ENCODE measurements around the gene BOC. TPM values are rescaled to one million over a fixed set of nuclear protein-coding genes. Genes with fewer than 3 reads are reported as not detected.

BOC gene
- total RNA-seq, 1 donor from 2014 or later = 4.7 TPM

DNA sequence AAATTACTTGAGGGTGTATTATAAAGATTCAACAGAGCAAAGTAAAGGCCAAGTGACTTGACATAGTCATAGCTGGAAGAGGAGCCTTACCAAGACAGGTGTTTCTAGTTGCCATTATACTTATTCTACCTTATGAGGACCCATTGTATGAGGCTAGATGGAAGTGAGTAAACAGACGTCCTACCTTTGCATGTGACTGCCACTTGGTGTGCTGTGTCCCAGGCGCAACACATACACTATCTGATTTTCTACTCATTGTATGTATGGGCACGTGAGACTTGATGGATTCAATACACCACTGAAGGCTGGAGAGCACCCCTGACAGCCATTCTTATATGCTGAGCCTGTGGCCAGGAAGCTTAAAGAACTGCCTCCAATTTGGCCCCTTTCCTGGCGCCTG is 40.5 kb downstream of the BOC start:
- no peaks in the 10 kb centered on the region for H3K36me3 ChIP-seq (ENCODE audit: control insufficient read depth, insufficient read depth, low read length)
- no peaks in the 10 kb centered on the region for H3K27me3 ChIP-seq (ENCODE audit: control insufficient read depth, insufficient read depth, low read length)
- no peak for TF ChIP-seq CTCF (IDR thresholded peaks at IDR 0.05; ENCODE audit: insufficient read depth, low read length, poor library complexity, severe bottlenecking)
- DNase-seq (ENCODE audit: low read depth) = no peak
- no peak overlapping the region for H3K4me3 ChIP-seq (ENCODE audit: low read depth, low read length)

GRCh38 chr3:113252553-113252952 is 41.2 kb downstream of the BOC start:
- no peak for DNase-seq (ENCODE audit: low read depth)
- H3K36me3 ChIP-seq (ENCODE audit: control insufficient read depth, insufficient read depth, low read length) = no peaks in the 10 kb centered on the region
- H3K4me3 ChIP-seq (ENCODE audit: low read depth, low read length) = no peak overlapping the region
- TF ChIP-seq CTCF (IDR thresholded peaks at IDR 0.05; ENCODE audit: insufficient read depth, low read length, poor library complexity, severe bottlenecking) = no peak
- H3K27me3 ChIP-seq (ENCODE audit: control insufficient read depth, insufficient read depth, low read length) = no peaks in the 10 kb centered on the region

GRCh38 chr3:113253702-113254101 is 42.3 kb downstream of the BOC start:
- DNase-seq (ENCODE audit: low read depth) = no peak
- no peak for TF ChIP-seq CTCF (IDR thresholded peaks at IDR 0.05; ENCODE audit: insufficient read depth, low read length, poor library complexity, severe bottlenecking)
- no peaks in the 10 kb centered on the region for H3K27me3 ChIP-seq (ENCODE audit: control insufficient read depth, insufficient read depth, low read length)
- no peaks in the 10 kb centered on the region for H3K36me3 ChIP-seq (ENCODE audit: control insufficient read depth, insufficient read depth, low read length)
- H3K4me3 ChIP-seq (ENCODE audit: low read depth, low read length) = no peak overlapping the region

- no peak overlapping the region for H3K4me3 ChIP-seq (ENCODE audit: low read depth, low read length)
- no peak for DNase-seq (ENCODE audit: low read depth)
- TF ChIP-seq CTCF (IDR thresholded peaks at IDR 0.05; ENCODE audit: insufficient read depth, low read length, poor library complexity, severe bottlenecking) = no peak
Observed at GRCh38 chr3:113254171-113254947, 43.0 kb downstream of the BOC start.

DNA sequence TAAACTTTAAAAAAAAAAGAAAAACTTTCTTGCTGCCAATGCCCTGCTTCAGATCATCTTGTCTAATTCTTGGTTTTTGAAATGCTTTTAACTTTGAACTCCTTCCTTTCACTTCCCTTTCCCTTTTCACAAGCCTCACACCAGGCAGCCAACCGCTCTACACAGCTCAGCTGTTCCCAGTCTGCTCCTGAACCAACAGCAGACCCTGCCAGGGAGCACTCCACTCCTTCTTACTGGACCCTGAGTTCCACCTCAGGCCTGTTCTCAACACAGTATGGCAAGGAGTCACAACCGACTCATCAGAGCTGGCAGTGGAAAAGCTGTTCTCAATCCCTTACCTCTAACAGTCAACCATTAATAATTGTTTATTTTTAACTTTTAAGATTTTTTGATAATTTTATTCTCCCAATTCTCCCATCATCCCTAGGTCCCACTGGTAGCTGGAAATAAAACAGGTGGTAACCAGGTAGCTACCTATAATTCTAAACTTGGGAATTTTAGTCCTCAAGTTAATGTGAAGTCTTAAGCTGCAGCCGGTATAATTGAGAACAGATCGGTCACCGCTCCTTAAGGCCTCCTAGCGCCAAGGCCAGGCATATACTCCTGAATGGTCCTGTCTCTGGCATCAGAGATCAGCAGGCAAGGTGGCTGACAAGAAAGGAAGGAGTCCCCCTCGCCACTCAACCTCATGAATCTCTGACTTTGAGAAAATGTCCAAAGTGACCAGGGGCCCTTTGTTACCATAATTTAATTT is 43.9 kb downstream of the BOC start:
- no peak overlapping the region for H3K4me3 ChIP-seq (ENCODE audit: low read depth, low read length)
- no peak for TF ChIP-seq CTCF (IDR thresholded peaks at IDR 0.05; ENCODE audit: insufficient read depth, low read length, poor library complexity, severe bottlenecking)
- no peaks in the 10 kb centered on the region for H3K36me3 ChIP-seq (ENCODE audit: control insufficient read depth, insufficient read depth, low read length)
- no peak for DNase-seq (ENCODE audit: low read depth)
- H3K27me3 ChIP-seq (ENCODE audit: control insufficient read depth, insufficient read depth, low read length) = no peaks in the 10 kb centered on the region

More at GRCh38 chr3:113254171-113254947, 43.0 kb downstream of the BOC start:
- H3K36me3 ChIP-seq (ENCODE audit: control insufficient read depth, insufficient read depth, low read length) = no peaks in the 10 kb centered on the region
- no peaks in the 10 kb centered on the region for H3K27me3 ChIP-seq (ENCODE audit: control insufficient read depth, insufficient read depth, low read length)

All from kidney epithelial cell (primary cell).